ENCODE results near the gene UBE2F. TPM values are rescaled to one million over a fixed set of nuclear protein-coding genes. Genes with fewer than 3 reads are reported as not detected.

The UBE2F gene
- total RNA-seq, 1 donor from 2014 or later, result 65.1 TPM

DNA sequence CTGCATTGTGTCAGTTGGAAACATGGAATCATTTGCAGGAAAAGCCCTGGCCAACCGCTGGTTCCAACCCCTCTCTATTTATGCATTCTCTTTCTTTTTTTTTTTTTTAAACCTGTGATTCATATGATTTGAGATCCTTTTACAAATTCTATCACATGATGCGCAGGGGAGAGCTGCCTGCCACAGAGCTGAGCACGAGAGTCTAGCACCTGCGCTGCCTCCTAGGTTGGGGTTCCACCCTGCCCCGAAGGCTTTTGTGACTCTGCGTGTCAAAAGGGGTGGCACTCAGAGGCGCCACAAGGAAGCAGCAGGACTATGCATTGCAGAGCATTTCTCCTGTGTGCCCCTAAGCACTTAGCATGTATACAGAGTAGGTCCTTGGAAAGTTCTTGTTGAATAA, 116.0 kb downstream of the UBE2F start:
- intact Hi-C loops (cut with DNase I), result no loop called here
- no peak for ATAC-seq (ENCODE audit: poor library complexity)
- no peak for DNase-seq

DNA sequence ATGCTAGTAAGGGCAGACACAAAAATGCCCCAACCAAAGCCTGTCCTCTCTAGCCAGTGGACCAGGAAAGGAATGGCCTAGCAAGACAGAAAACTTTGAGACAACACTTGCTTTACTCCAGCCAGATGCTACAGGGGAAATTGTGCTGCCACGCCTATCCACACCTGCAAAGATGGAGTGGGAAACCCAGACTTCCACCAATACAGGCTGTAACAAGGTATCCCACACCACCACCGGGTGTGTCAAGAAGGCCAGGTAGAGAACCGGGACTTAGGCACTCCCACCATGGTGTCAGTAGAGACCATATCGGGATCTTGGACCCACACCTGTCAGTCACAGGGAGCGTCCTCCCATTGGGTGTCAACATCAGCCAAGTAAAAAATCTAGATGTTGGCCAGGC, 117.1 kb downstream of the UBE2F start:
- intact Hi-C loops (cut with DNase I), result no loop called here
- DNase-seq, result no peak
- no peak for ATAC-seq (ENCODE audit: poor library complexity)

DNA sequence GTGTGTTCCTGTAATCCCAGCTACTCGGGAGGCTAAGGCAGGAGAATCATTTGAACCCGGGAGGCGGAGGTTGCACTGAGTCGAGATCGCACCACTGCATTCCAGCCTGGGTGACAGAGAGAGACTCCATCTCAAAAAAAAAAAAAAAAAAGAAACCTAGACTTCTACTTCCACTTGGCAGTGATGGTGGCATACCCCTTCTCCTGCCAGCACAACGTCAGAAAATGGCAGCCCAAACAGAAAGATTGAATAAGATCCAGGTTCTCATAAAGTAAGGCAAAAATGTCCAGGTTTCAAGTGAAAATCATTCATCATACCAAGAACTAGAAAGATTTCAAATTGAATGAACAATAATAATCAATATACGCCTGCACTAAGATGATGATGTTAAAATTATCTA, 117.9 kb downstream of the UBE2F start:
- DNase-seq (no peak), ATAC-seq (ENCODE audit: poor library complexity) (no peak)
- intact Hi-C loops (cut with DNase I), result no loop called here

DNA sequence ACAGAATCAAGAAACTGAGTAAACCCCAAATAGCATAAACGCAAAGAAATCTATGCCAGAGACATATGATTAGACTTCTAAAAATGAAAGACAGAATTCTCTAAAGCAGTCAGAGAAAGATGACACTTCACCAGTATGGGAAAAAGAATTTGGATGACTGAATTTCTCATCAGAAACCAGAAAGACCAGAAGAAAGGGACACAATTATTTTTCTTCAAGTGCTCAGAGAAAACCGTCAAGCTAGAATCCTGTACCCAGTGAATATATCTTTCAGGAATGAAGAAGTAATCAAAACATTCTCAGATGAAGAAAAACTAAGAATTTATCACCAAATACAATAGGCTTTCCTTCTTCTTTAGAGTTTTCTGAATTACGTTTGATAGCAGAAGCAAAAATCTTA, 119.1 kb downstream of the UBE2F start:
- DNase-seq (no peak), ATAC-seq (ENCODE audit: poor library complexity) (no peak)
- intact Hi-C loops (cut with DNase I), result no loop called here

DNA sequence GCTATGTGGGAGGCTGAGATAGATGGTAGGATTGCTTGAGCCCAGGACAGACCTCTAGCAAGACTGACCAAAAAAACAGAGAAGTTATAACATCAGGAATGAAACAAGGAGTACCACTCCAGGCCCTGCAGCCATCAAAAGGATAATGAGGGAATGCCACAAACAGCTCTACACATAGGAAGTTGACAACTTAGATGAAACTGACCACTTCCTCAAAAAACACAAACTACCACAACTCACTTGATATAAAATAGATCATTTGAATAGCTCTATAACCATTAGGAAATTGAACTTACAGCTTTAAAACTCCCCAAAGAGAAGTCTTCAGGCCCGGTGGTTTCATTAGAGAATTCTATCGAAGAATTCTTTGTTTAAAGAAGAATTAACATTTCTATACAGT, 120.4 kb downstream of the UBE2F start:
- intact Hi-C loops (cut with DNase I), result no loop called here
- no peak for ATAC-seq (ENCODE audit: poor library complexity)
- no peak for DNase-seq

DNA sequence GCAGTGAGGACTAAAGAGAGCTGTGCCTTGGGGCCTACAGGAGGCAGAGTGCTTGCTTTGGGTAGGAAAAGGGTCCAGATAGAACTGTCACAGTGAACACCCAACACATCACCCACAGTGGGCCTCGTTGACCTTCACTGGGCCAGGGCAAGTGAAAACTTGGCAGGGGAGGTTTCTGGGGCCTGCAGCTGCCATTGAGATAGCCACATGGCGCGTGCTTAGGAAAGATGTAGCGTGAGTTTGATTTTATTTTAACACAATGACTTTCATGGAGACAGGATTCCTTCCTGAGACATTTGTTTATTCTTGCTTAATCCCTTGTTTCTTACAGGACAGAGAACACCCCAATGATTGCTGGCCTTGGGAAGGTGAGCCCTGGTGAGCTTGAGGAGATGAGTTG, 124.1 kb downstream of the UBE2F start:
- ATAC-seq (ENCODE audit: poor library complexity) (no peak), DNase-seq (no peak)
- intact Hi-C loops (cut with DNase I), result no loop called here

DNA sequence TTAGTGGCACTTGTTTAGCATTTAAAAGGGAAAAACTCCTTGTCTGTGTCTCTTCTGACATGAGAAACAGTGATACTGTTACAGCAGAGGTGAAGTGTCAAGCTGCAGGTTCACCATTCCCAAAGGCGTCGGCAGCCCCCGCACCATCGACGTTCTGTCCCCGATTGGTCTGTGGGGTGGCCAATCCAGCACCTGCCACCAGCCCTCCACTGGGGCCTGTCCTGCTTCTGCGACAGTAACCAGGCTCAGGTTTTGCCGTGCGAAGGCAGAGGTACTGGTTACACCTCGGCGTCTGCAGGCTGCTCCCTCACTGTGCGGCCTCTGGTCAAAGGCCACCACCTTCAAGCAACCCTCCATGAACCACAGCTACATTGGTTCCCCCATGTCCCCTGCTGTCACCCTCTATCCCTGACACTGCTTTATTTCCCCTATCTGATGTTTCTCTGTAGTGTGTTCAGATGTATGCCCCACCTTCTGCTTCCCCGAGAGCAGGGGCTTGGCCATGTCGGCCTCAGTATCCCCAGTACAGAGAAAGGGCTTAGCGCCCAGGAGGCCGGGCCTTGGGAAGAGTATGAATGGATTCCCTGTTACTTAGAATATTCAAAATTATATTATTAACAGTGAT, 124.7 kb downstream of the UBE2F start:
- no peak for ATAC-seq (ENCODE audit: poor library complexity)
- DNase-seq, result no peak

More for the DNA sequence above, 124.7 kb downstream of the UBE2F start:
- intact Hi-C loops (cut with DNase I), result no loop called here

Other genes starting within 250 kb of the UBE2F start
- 0.38 TPM for gene RBM44, start 168.2 kb upstream of the UBE2F start, total RNA-seq
- 138 TPM for gene RAMP1, start 107.4 kb upstream of the UBE2F start, total RNA-seq
- gene SCLY, start 94.0 kb downstream of the UBE2F start, total RNA-seq, result 8.6 TPM
- not detected for gene ESPNL, start 133.3 kb downstream of the UBE2F start, total RNA-seq
- 20.0 TPM for gene KLHL30, start 171.7 kb downstream of the UBE2F start, total RNA-seq
- not detected for gene ERFE, start 192.0 kb downstream of the UBE2F start, total RNA-seq
- gene ILKAP, start 236.7 kb downstream of the UBE2F start, total RNA-seq, result 23.8 TPM